BLaER1 (cell line): ENCODE measurements around the gene PAX1.

Source experiments
- H3K27ac ChIP-seq: shearing (Covaris generic); formaldehyde crosslinking; 2 replicates; pipeline ENCODE4 v1.8.1; 2022
- H3K27me3 ChIP-seq: shearing (Covaris generic); formaldehyde crosslinking; 2 replicates; pipeline ENCODE4 v1.8.1; 2022
- H3K36me3 ChIP-seq: shearing (Covaris generic); formaldehyde crosslinking; 2 replicates; pipeline ENCODE4 v1.8.1; 2022
- H3K4me1 ChIP-seq: shearing (Covaris generic); formaldehyde crosslinking; 2 replicates; pipeline ENCODE4 v1.8.1; 2022
- H3K4me2 ChIP-seq: shearing (Covaris generic); formaldehyde crosslinking; 2 replicates; pipeline ENCODE4 v1.8.1; 2022
- H3K4me3 ChIP-seq: shearing (Covaris generic); formaldehyde crosslinking; 2 replicates; pipeline ENCODE4 v1.8.1; 2022
- H3K9ac ChIP-seq: shearing (Covaris generic); formaldehyde crosslinking; 2 replicates; pipeline ENCODE4 v1.8.1; 2022
- H3K9me3 ChIP-seq: shearing (Covaris generic); formaldehyde crosslinking; 2 replicates; pipeline ENCODE4 v1.8.1; 2022
- H4K20me1 ChIP-seq: shearing (Covaris generic); formaldehyde crosslinking; 2 replicates; pipeline ENCODE4 v1.8.1; 2022
- Cebpa-rat ChIP-seq: shearing (Covaris generic); IDR thresholded peaks from 2 replicates; pipeline ENCODE4 v1.8.1; 2022

PAX1 gene

GRCh38 chr20:21725892-21726291, 20.4 kb downstream of the PAX1 start:
- Histone ChIP-seq H3K4me3 (no peak overlapping the region), H3K27me3 (no peaks in the 10 kb centered on the region), H3K27ac (no peak overlapping the region), H3K4me1 (no peaks in the 10 kb centered on the region), H3K9me3 (no peaks in the 10 kb centered on the region), H3K9ac (no peak overlapping the region), H3K4me2 (no peak overlapping the region), H3K36me3 (no peaks in the 10 kb centered on the region), H4K20me1 (no peaks in the 10 kb centered on the region)
- TF ChIP-seq Cebpa-rat = no peak

- Histone ChIP-seq H3K27ac (no peak overlapping the region), H3K4me2 (no peak overlapping the region), H3K36me3 (no peaks in the 10 kb centered on the region), H3K4me3 (no peak overlapping the region), H3K9ac (no peak overlapping the region), H3K9me3 (no peaks in the 10 kb centered on the region), H4K20me1 (no peaks in the 10 kb centered on the region), H3K4me1 (no peaks in the 10 kb centered on the region), H3K27me3 (no peaks in the 10 kb centered on the region)
- TF ChIP-seq Cebpa-rat = no peak
These were observed 23.9 kb downstream of the PAX1 start for GRCh38 chr20:21729316-21729715.

DNA sequence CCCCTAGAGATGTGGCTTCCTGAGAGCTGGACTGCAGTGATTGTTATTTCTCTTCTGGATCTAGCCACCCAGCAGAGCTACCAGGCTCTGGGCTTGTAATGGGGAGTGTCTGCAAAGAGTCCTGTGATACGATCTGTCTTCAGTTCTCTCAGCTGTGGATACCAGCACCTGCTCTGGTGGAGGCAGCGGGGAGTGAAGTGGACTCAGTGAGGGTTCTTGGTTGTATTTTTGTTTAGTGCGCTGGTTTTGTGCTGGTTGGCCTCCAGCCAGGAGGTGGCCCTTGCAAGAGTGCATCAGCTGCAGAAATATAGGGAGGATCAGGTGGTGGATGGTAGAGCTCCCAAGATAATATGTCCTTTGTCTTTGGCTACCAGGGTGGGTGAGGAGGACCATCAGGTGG, 33.7 kb downstream of the PAX1 start:
- TF ChIP-seq Cebpa-rat = no peak
- H4K20me1 ChIP-seq = no peaks in the 10 kb centered on the region
- no peak overlapping the region for H3K27ac ChIP-seq
- H3K9me3 ChIP-seq = no peaks in the 10 kb centered on the region
- H3K36me3 ChIP-seq = no peaks in the 10 kb centered on the region
- no peaks in the 10 kb centered on the region for H3K4me1 ChIP-seq
- no peak overlapping the region for H3K9ac ChIP-seq
- H3K4me3 ChIP-seq = no peak overlapping the region
- H3K4me2 ChIP-seq = no peak overlapping the region
- no peaks in the 10 kb centered on the region for H3K27me3 ChIP-seq

DNA sequence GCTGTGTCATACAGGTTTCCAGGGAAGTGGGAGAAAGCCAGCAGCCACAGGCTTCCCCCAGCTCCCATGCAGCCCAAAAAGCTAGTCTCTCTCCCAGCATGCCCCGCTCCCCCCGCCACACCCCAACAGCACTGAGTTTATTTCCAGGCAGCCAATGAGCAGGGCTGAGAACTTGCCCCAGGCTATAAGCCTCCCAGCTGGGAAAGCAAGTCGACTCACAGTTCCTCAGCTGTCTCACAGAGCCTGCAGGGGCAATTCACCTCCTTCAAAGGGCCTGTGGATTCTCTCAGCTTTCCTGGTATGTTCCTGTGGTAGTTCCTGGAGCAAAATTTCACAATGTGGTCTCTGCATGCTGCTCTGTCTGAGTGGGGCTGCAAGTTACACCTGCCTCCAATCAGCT, 34.2 kb downstream of the PAX1 start:
- no peak overlapping the region for H3K27ac ChIP-seq
- no peak overlapping the region for H3K4me2 ChIP-seq
- no peaks in the 10 kb centered on the region for H3K27me3 ChIP-seq
- H3K4me3 ChIP-seq = no peak overlapping the region
- no peak overlapping the region for H3K9ac ChIP-seq
- H3K9me3 ChIP-seq = no peaks in the 10 kb centered on the region
- H3K4me1 ChIP-seq = no peaks in the 10 kb centered on the region
- no peaks in the 10 kb centered on the region for H4K20me1 ChIP-seq
- no peak for TF ChIP-seq Cebpa-rat
- H3K36me3 ChIP-seq = no peaks in the 10 kb centered on the region

DNA sequence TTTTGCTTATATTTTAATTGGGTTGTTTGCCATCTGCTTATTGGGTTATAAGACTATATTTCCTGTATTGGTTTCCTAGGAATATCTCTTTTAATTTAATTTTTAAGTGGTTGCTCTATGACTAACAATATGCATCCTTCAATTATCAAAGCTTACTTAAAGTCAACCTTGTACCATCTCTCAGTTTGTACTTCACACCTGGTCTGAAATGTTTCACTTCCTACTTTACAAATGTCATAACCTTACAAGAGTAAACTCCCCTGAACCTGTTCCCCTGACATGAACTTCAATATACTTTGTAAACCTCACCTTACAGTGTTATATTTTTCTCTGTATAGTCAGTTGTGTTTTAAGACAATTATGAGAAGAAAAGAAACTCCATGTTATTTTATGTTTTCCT, 35.8 kb downstream of the PAX1 start:
- Histone ChIP-seq H3K36me3 (no peaks in the 10 kb centered on the region), H3K9ac (no peak overlapping the region)

DNA sequence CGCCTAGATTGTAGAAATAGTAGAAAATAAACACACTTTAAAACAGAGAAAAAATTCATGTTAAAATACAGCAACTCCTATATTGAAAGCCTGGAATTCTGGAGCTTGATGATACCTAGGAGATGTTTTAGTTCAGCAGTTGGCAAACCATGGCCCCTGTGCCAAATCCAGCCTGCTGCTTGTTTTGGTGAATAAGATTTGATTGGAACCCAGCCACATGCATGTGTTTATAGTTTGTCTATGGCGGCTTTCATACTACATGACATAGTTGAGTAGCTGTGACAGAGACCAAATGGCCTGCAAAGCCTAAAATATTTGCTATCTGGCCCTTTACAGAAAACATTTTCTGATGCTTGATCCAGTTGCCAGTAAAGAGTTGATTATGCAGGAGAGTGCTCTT, 57.2 kb downstream of the PAX1 start:
- H4K20me1 ChIP-seq = no peaks in the 10 kb centered on the region
- H3K27ac ChIP-seq = no peak overlapping the region
- no peak for TF ChIP-seq Cebpa-rat
- no peak overlapping the region for H3K9ac ChIP-seq
- no peaks in the 10 kb centered on the region for H3K9me3 ChIP-seq
- no peak overlapping the region for H3K4me2 ChIP-seq
- no peaks in the 10 kb centered on the region for H3K36me3 ChIP-seq
- H3K4me1 ChIP-seq = no peaks in the 10 kb centered on the region
- H3K27me3 ChIP-seq = no peaks in the 10 kb centered on the region; the same call in 1 of the 2 replicates
- no peak overlapping the region for H3K4me3 ChIP-seq

More for the DNA sequence above, 35.8 kb downstream of the PAX1 start:
- Histone ChIP-seq H3K4me2 (no peak overlapping the region), H4K20me1 (no peaks in the 10 kb centered on the region), H3K4me1 (no peaks in the 10 kb centered on the region), H3K9me3 (0 out of 2 replicates have a peak, but pooled peaks cover 4% of the 10 kb centered on the region), H3K4me3 (no peak overlapping the region), H3K27ac (no peak overlapping the region), H3K27me3 (no peaks in the 10 kb centered on the region)
- TF ChIP-seq Cebpa-rat = no peak

DNA sequence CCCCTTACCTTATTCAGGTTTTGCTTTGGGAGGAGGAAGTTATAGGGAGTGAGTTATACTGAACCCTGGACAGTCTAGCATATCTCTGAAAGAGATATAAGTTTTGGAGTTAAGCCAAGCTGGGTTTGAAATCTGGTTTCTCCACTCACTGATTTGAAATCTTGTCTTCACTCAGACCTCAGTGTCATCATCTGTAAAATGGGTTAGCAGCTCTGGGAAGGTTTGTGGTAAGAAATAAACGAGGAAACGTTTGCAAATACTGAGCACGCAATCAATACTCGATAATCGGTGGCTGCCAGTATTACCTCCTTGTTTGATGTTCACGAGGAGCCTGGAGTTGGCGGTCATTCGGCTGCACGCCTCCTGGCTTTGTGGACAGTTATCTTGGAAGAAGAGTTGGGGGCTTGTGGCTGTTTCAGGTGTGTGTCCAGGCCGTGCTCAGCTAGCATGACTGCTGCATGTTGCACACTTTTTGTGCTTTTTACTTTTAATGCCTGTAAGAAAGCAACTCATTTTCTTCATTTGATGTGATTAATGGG, 61.8 kb downstream of the PAX1 start:
- Histone ChIP-seq H3K27me3 (no peaks in the 10 kb centered on the region), H3K9ac (no peak overlapping the region), H3K4me2 (no peak overlapping the region), H3K4me1 (no peaks in the 10 kb centered on the region), H3K27ac (no peak overlapping the region), H4K20me1 (no peaks in the 10 kb centered on the region), H3K4me3 (no peak overlapping the region), H3K9me3 (no peaks in the 10 kb centered on the region), H3K36me3 (no peaks in the 10 kb centered on the region)
- TF ChIP-seq Cebpa-rat = no peak

DNA sequence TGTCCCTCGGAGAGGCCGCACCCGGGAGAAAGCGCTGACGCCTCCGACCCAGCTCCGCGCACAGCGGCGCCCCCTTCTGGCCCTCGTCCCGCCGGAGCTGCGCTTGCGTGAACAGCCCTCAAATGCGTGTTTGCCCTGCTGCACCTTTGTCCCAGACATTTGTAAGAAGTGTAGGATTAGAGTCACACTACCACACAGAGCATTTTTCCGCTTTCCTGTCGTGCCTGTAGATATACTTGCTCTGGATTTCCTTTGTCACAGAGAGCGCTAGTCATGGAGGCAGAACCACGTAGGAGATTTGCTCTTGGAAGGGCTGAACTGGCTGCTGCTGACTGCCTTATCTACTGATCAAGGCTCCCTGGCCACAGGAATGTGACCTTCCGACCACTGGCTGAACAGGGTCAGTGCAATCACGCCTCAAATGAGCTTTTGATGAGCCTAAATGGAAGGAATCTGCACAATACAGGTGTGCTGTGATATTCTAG, 62.3 kb downstream of the PAX1 start:
- H3K36me3 ChIP-seq = no peaks in the 10 kb centered on the region
- no peaks in the 10 kb centered on the region for H4K20me1 ChIP-seq
- no peak overlapping the region for H3K4me2 ChIP-seq
- no peaks in the 10 kb centered on the region for H3K27me3 ChIP-seq
- no peaks in the 10 kb centered on the region for H3K9me3 ChIP-seq
- no peak overlapping the region for H3K9ac ChIP-seq
- H3K4me3 ChIP-seq = no peak overlapping the region
- H3K4me1 ChIP-seq = no peaks in the 10 kb centered on the region
- no peak overlapping the region for H3K27ac ChIP-seq
- TF ChIP-seq Cebpa-rat = no peak
